Measurements from ENCODE around the gene ALDH16A1.

The ALDH16A1 gene

DNA sequence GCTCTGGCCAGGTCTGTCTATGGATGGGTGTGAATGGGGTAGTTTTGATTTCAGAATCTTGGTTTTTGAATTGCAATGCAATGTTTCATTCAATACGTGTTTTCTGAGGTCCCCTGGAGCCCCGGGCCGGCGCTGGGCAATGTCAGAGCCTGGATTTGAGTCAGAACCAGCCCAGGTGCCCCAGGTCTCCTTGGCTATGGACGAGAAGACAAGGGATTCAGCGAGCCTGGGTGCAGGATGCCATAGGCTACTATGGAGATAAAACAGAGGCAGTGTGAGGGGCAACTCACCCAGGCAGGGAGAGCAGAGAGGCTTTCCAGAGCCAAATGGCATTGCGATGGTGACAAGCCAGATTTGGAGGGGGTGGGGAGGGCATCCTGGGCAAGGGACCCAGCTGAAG, 33.2 kb downstream of the ALDH16A1 start:
- no peak for TF ChIP-seq CTCF (IDR thresholded peaks at IDR 0.05; ENCODE audit: low read depth, low read length, missing control alignments)
- H3K4me3 ChIP-seq (ENCODE audit: low read depth, low read length) = no peak overlapping the region
- no peak for DNase-seq (ENCODE audit: low read depth)

DNA sequence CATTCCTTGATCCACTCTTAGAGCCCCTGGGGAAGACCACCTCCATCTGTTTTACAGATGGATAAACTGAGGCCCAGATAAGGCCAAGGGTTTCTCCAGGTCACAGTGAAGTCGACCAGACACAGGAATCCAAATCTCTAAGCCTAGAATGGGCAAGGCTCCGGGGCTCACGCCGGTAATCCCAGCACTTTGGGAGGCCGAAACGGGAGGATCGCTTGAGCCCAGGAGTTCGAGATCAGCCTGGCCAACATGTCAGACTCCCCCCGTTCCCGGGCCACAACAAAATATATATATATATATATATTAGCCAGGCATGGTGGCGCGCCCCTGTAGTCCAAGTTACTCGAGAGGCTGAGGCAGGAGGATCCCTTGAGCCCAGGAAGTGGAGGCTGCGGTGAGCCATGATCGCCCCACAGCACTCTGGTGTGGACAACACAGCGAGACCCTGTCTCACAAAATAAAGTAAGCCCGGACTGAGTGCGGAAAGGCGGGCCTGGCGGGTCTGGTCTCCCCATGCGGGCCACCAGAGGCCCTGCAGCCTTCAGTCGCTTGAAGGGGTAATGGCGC, 33.8 kb downstream of the ALDH16A1 start:
- TF ChIP-seq CTCF (IDR thresholded peaks at IDR 0.05; ENCODE audit: low read depth, low read length, missing control alignments) = no peak
- H3K4me3 ChIP-seq (ENCODE audit: low read depth, low read length) = peak overlapping the region; percentile 2
- no peak for DNase-seq (ENCODE audit: low read depth)

DNA sequence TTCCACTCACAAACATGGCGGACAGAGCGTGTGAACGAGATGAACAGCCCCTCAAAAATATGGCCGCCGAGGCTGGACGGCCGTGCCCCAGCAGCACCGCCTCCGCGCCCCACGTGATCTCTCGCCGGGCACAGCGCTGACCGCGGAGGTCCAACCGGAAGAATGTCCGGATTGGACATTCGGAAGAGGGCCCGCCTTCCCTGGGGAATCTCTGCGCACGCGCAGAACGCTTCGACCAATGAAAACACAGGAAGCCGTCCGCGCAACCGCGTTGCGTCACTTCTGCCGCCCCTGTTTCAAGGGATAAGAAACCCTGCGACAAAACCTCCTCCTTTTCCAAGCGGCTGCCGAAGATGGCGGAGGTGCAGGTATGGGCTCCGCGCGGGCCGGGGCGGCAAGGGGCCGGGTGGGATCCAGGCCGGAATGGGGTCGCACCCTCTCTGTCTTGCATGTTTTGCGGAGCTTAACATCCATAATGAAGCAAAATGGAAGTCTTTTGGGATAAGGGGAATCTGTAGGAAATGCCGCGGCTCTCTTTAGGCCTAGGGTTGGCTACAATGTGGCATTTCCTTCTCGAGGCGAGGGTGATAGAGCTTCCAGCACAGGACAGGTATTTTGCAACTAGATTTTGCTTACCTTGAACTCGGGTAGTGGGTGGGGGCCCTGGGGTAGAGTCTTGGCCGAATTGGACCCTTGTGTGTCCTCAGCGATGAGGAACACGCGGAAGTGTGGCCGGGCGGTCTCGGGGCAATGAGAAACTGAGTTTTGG, 34.4 kb downstream of the ALDH16A1 start, which contains the start of gene RPL13A:
Gene RPL13A (plus strand): TSS at position 332 of the 769 bp plus-strand sequence. CDS start 22 bp downstream, at position 354.
- no peak for TF ChIP-seq CTCF (IDR thresholded peaks at IDR 0.05; ENCODE audit: low read depth, low read length, missing control alignments)

DNA sequence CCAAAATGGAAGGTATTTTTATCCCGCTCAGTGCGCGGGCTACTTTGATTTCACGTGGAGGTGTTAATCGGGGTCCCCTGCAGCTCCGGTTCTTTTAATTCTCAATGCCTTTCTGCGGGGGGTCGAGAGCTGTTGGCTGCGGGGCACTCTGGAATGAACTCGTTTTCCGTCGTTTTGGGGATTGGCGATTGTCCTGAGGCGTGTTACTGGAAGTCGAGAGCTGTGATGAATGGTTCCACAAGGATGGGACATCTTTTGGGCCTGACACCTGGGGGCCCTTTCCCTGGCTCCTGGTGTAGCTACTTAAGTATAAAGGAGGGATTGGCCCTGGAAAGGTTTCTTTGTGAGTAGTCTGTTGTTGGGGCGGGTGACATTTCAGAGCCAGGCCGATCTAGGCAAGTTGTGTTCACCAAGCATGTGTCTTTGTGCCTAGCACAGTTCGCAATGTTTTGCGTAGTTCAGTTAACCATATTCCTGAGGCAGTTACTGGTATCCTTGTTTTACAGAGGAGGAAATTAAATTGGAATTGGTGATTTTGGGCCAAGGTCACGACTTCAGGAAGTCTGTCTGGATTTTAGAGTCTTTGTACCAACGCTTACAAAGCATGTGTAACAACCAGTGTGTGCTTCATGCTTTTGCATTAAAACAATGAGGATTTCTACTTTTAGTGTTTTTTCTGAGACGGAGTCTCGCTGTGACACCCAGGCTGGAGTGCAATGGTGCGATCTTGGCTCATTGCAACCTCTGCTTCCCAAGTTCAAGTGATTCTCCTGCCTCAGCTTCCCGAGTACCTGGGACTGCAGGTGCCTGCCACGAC, 35.2 kb downstream of the ALDH16A1 start:
- DNase-seq (ENCODE audit: low read depth) = no peak
- TF ChIP-seq CTCF (IDR thresholded peaks at IDR 0.05; ENCODE audit: low read depth, low read length, missing control alignments) = no peak
- H3K4me3 ChIP-seq (ENCODE audit: low read depth, low read length) = peak overlapping the region; percentile 95

More for the DNA sequence above, 34.4 kb downstream of the ALDH16A1 start, which contains the start of gene RPL13A:
- DNase-seq (ENCODE audit: low read depth) = peak; percentile 98
- peak within 1 kb of the TSS; percentile 95 for H3K4me3 ChIP-seq (ENCODE audit: low read depth, low read length)

GRCh38 chr19:49488863-49489537, 36.0 kb downstream of the ALDH16A1 start:
- no peak for TF ChIP-seq CTCF (IDR thresholded peaks at IDR 0.05; ENCODE audit: low read depth, low read length, missing control alignments)
- DNase-seq (ENCODE audit: low read depth) = no peak
- H3K4me3 ChIP-seq (ENCODE audit: low read depth, low read length) = peak overlapping the region; percentile 95

GRCh38 chr19:49489601-49490167, 36.7 kb downstream of the ALDH16A1 start:
- H3K4me3 ChIP-seq (ENCODE audit: low read depth, low read length) = peak overlapping the region; percentile 95
- no peak for DNase-seq (ENCODE audit: low read depth)
- TF ChIP-seq CTCF (IDR thresholded peaks at IDR 0.05; ENCODE audit: low read depth, low read length, missing control alignments) = peak; percentile 77
